Fibroblast of lung (primary cell): ENCODE results near the gene GIPC3.

Experiments
- CTCF ChIP-seq, 2 donors: IDR thresholded peaks in 1 of 2; conservative IDR thresholded peaks in 1 of 2; 1 replicate in 1 of 2; 2 replicates in 1 of 2; pipeline ENCODE4 v1.5.1; 2011 to 2012; ENCODE audit warnings: low read length in 2 of 2, control low read depth in 1 of 2, inconsistent platforms in 1 of 2, low read depth in 1 of 2, mild to moderate bottlenecking in 1 of 2
- EZH2 ChIP-seq: IDR thresholded peaks from 2 replicates; pipeline ENCODE4 v1.5.1; 2012; ENCODE audit warnings: low read length, control low read depth, mild to moderate bottlenecking; ENCODE audit errors: missing control alignments

DNA sequence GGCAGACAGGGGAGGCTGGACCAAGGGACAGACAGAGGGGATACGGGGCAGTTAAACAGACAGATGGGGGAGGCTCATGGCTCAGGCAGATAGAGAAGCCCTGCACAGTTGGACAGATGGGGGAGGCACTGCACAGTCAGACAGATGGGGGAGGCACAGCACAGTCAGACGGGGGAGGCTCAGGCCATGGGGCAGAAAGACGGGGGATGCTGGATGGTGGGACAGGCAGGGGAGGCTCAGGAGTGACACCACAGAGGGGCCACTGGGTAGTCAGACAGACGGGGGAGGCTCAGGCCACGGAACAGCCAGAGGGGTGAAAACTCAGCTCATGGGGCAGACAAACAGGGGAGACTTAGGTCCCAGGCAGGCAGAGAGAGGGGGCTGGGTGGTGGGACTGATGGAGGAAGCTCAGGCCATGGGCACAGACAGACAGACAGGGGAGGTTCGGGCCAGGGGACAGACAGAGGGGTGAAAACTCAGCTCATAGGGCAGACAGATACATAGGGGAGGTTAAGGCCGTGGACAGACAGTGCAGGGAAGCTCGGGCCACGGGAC lies 28.8 kb upstream of the GIPC3 start:
- no peak for TF ChIP-seq CTCF (conservative IDR thresholded peaks at IDR 0.05 in 1 of 2, IDR thresholded peaks at IDR 0.05 in 1 of 2; ENCODE audit: low read depth in 1 of 2, low read length in 2 of 2)
- TF ChIP-seq EZH2, result no peak
